NCI-H526 treated with DMSO at 0.1 percent for 48 hours (cell line): ENCODE measurements around the gene SGCD.

ENCODE experiments used
- DNase-seq: peaks from one replicate; lab custom pipeline; 2025; lab: John Stamatoyannopoulos, UW

Gene SGCD

GRCh38 chr5:156778139-156778706, 451.3 kb downstream of the SGCD start:
- no peak for DNase-seq

- DNase-seq: no peak
These were observed 451.8 kb downstream of the SGCD start for GRCh38 chr5:156778752-156779151.

GRCh38 chr5:156779436-156779835, 452.5 kb downstream of the SGCD start:
- DNase-seq: no peak

GRCh38 chr5:156783092-156783491, 456.1 kb downstream of the SGCD start:
- DNase-seq: no peak

GRCh38 chr5:156794687-156795086, 467.7 kb downstream of the SGCD start:
- DNase-seq: no peak

GRCh38 chr5:156798201-156798600, 471.2 kb downstream of the SGCD start:
- no peak for DNase-seq

GRCh38 chr5:156799171-156799570, 472.2 kb downstream of the SGCD start:
- no peak for DNase-seq

- no peak for DNase-seq
These were observed 474.0 kb downstream of the SGCD start for GRCh38 chr5:156800929-156801328.

- no peak for DNase-seq
These were observed 475.5 kb downstream of the SGCD start for GRCh38 chr5:156802501-156802900.

- DNase-seq: no peak
These were observed 476.4 kb downstream of the SGCD start for GRCh38 chr5:156803404-156803803.

GRCh38 chr5:156812959-156813358, 486.0 kb downstream of the SGCD start:
- DNase-seq: no peak

- no peak for DNase-seq
These were observed 489.1 kb downstream of the SGCD start for GRCh38 chr5:156815988-156816599.
